ENCODE data around the gene PTPN20.

The PTPN20 gene

DNA sequence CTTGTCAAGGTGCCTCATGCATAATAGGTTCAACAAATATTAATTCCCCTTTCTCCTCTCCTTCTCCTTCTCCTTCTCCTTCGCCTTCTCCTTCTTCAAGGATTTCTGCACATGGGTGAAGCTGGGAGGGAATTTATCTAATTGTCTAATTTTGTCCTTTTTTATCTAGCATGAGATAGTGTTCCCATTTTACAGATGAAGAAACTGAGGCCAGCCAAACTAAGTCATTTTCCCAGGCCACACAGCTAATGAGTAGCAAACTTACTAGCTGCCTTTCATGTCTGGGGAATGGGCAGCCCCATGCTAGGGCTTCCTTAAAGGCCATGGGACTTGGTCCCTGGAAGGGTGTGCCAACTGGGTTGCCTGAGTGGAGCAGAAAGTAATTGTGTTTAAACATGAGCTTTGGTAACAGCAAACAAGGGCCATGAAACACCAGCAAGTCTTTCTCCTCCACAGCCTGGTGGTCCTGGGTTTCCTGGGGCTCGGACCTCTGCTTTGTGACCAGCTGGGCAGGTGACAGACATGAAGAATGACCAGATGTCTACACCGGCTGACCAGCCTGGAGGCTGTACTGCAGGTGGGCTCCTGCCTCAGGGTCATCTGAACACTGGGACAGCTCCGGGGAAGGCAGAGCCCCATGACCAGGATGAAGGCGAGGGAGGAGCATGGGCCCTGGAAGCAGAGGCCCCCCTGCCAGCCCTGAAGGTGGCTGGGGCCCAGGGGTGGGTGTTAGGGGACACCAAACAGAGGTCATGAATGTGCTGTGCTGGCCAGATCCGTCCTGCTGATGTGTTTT, 138.0 kb downstream of the PTPN20 start:
- DNase-seq, result no peak

DNA sequence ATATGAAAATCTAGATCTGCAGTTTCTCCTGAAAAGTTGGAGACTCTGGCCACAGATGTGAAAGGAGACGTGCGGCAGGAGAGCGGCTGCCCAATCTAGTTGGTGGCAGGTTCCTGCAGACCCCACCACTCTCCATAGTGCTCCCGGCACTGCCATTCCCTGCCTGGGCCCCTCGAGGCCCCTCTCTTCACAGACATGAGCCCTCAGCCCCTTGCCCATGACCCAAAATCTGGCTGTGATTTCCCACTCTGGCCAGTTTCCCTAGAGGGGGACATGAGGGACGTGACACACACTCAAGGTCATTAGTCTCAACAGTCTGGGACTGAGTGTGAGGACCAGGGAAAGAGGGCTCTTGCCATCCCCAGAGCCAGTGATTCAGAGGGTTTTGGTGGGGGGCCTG, 138.7 kb downstream of the PTPN20 start:
- no peak for DNase-seq

DNA sequence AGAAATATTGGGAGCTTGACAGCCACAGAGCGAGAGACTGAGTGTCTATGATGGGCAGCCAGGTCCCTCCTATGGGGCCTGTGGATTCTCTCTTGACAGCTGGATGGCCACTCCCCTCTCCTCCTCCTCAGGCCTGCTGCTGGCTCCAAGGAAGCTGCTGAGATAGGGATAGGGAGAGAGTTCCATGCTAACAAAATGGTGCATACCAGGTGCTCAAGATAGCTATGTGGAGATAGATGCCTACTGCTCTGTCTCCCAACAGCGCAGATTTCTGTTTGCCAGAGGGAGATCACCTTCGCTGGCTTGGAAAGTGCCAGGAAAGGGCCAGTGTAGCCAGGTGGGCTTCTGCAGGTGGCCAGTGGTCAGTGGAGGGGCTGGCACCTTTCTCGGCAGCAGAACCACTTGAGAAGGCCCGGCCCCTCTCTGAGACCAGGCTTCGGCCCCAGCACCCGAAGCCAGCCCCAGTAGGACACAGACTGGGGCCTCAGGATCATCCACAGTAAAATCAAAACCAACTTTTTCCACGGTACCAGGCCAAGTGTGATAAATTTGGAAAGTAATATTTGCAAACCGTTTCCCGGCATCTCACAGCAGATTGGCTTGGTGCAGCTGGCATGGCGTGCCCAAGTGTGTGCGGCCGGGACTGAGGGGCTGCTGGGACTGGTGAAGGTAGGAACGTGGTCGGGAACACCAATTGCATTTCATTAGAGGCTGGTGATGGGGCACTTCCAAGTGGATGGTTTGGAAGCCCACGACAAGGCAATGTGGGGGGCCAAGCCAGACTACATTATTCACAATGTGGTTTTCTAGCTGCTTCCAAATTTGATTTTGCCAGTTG, 139.6 kb downstream of the PTPN20 start:
- DNase-seq, result peak; percentile 43

DNA sequence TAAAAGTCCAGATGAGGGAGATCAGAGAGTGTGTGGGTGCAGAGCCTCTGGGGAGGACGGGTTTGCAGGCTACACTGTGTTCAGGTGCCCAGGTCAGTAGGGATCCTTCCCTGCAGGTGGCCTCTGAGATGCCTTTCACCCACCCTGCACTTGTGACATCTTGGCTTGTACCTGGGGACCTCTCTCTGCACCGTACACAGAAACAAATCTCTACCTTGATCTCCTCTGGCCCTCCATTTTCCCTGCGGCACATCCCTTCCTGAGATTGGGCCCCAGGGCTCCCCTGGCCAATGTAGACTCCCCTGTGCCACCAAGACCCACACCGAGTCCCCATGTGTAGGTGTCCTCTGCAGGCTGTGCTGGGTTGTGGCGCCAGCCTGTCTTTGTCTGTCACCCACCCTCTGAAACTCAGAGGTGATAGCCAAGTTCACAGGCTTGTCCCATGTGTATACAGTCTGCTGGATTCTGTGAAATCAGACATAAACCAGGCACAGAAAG, 140.6 kb downstream of the PTPN20 start:
- peak; percentile 34 for DNase-seq
